GM18868 (cell line): Measurements from ENCODE around the gene LY9.
"Not testable (repeated sequence)": the region's sequence is repeated elsewhere in the genome, so short reads cannot be mapped to it uniquely, and the experiment has no call there.

ENCODE experiments used
- ATAC-seq: cut with Tn5 transposase; IDR thresholded peaks from one replicate; pipeline ENCODE4 v1.9.1; 2021; ENCODE audit warnings: mild to moderate bottlenecking, moderate library complexity; ENCODE audit not compliant: unreplicated experiment

The LY9 gene

GRCh38 chr1:160862203-160863060 lies 66.5 kb downstream of the LY9 start, which contains the start of gene CD244:
Gene CD244 (minus strand): TSS chr1:160862887. CDS start chr1:160862677, 210 bp downstream.
- ATAC-seq, result peak; percentile 96

GRCh38 chr1:160863061-160863773 lies 67.2 kb downstream of the LY9 start:
- no peak for ATAC-seq

- ATAC-seq, result no peak
Observed at GRCh38 chr1:160863774-160864131, 67.8 kb downstream of the LY9 start.

GRCh38 chr1:160864173-160864572 lies 68.2 kb downstream of the LY9 start:
- ATAC-seq, result no peak

- ATAC-seq, result no peak
Observed at GRCh38 chr1:160865337-160865736, 69.4 kb downstream of the LY9 start.

- ATAC-seq, result no peak
Observed at GRCh38 chr1:160866001-160866694, 70.2 kb downstream of the LY9 start.

GRCh38 chr1:160866695-160867260 lies 70.8 kb downstream of the LY9 start:
- ATAC-seq, result no peak

GRCh38 chr1:160867651-160868050 lies 71.7 kb downstream of the LY9 start:
- not testable (repeated sequence) for ATAC-seq

GRCh38 chr1:160868141-160868540 lies 72.2 kb downstream of the LY9 start:
- ATAC-seq, result no peak

- peak; percentile 70 for ATAC-seq
Observed at GRCh38 chr1:160874935-160875334, 79.0 kb downstream of the LY9 start.

- ATAC-seq, result not testable (repeated sequence)
Observed at GRCh38 chr1:160875591-160875990, 79.6 kb downstream of the LY9 start.

- ATAC-seq, result no peak
Observed at GRCh38 chr1:160876311-160876710, 80.3 kb downstream of the LY9 start.

- ATAC-seq, result no peak
Observed at GRCh38 chr1:160877221-160877620, 81.2 kb downstream of the LY9 start.
